NCI-H1930 (cell line): Measurements from ENCODE around the gene KCNMA1.

Experiments
- DNase-seq, 2 experiments: peaks; one replicate each; lab custom pipeline; 2025; lab: John Stamatoyannopoulos, UW

The KCNMA1 gene

GRCh38 chr10:77156406-77156879 lies 481.2 kb downstream of the KCNMA1 start:
- DNase-seq: no peak

- DNase-seq: no peak
Observed at GRCh38 chr10:77152256-77152655, 485.4 kb downstream of the KCNMA1 start.

GRCh38 chr10:77151408-77151807 lies 486.2 kb downstream of the KCNMA1 start:
- no peak for DNase-seq

GRCh38 chr10:77149706-77150105 lies 487.9 kb downstream of the KCNMA1 start:
- no peak for DNase-seq

GRCh38 chr10:77149001-77149400 lies 488.6 kb downstream of the KCNMA1 start:
- DNase-seq: no peak

GRCh38 chr10:77147871-77148270 lies 489.7 kb downstream of the KCNMA1 start:
- DNase-seq: no peak

GRCh38 chr10:77146712-77147336 lies 490.8 kb downstream of the KCNMA1 start:
- no peak for DNase-seq

- DNase-seq: no peak
Observed at GRCh38 chr10:77144656-77145055, 493.0 kb downstream of the KCNMA1 start.

- DNase-seq: no peak
Observed at GRCh38 chr10:77139252-77140160, 498.1 kb downstream of the KCNMA1 start.

GRCh38 chr10:77138541-77138940 lies 499.1 kb downstream of the KCNMA1 start:
- DNase-seq: no peak

GRCh38 chr10:77135555-77135954 lies 502.1 kb downstream of the KCNMA1 start:
- DNase-seq: no peak

GRCh38 chr10:77131214-77131613 lies 506.4 kb downstream of the KCNMA1 start:
- DNase-seq: no peak

- no peak for DNase-seq
Observed at GRCh38 chr10:77127243-77127642, 510.4 kb downstream of the KCNMA1 start.

- no peak for DNase-seq
Observed at GRCh38 chr10:77125231-77125630, 512.4 kb downstream of the KCNMA1 start.

- no peak for DNase-seq
Observed at GRCh38 chr10:77123330-77123729, 514.3 kb downstream of the KCNMA1 start.

GRCh38 chr10:77121829-77122228 lies 515.8 kb downstream of the KCNMA1 start:
- DNase-seq: no peak

GRCh38 chr10:77120666-77121376 lies 516.8 kb downstream of the KCNMA1 start:
- no peak for DNase-seq

- no peak for DNase-seq
Observed at GRCh38 chr10:77120012-77120411, 517.6 kb downstream of the KCNMA1 start.

- no peak for DNase-seq
Observed at GRCh38 chr10:77118603-77119282, 518.9 kb downstream of the KCNMA1 start.

- no peak for DNase-seq
Observed at GRCh38 chr10:77117501-77117900, 520.1 kb downstream of the KCNMA1 start.

GRCh38 chr10:77116904-77117303 lies 520.7 kb downstream of the KCNMA1 start:
- DNase-seq: no peak
